ENCODE results near the gene AKR7A3. TPM values are rescaled to one million over a fixed set of nuclear protein-coding genes. Genes with fewer than 3 reads are reported as not detected.
A peak's percentile ranks its signal among the peaks of the same experiment; 100 is the strongest.

Gene AKR7A3
- total RNA-seq, 1 donor from 2014 or later, result 0.14 TPM

DNA sequence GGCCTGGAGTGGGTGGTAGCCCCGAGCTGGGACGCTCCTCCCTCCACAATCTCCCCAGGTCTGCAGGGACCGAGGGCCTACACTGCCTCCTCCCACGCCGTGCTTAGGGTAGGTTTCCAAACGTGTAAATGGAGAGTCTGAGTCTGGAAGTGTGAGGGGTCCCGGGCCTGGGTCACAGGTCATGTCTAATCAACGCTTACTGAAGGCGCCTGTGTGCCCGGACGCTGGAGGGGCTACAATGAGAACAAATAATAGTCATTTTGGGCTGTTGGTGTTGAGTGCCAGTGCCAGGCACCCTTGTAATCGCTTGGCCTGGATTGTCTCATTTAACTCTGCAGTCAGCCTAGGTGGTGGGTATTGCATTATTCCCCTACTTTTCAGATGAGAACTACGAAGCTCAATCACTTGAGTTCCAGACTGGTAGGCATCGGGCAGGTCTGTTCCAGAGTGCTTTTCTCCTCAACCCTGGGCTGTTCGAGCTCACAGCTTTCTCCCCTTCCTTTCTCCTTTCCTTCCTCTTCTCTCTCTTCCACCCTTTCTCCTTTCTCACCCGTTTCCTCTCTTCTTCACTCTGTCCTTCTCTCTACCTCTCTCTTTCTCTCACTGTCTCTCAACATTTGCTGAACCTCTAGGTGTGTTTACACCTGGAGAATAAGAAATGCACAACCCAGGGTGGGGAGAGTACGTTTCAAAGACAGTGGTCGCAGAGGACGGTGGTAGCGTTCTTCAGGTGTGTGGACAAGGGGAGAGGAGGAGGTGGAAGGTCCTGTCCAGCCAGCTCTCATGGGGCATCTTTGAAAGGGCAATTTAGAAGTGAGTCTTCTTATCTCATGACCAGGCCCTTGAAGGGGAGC is 24.4 kb upstream of the AKR7A3 start:
- Histone ChIP-seq H3K4me1 (peaks cover 42% of the 10 kb centered on the region), H3K27me3 (ENCODE audit: low read depth) (no peaks in the 10 kb centered on the region), H3K9me3 (replicated peaks) (no peaks in the 10 kb centered on the region), H3K27ac (replicated peaks) (peak overlapping the region; percentile 88), H3K4me3 (peak overlapping the region; percentile 88), H3K36me3 (peaks cover 7% of the 10 kb centered on the region)
- intact Hi-C loops (cut with micrococcal nuclease), result no loop called here
- TF ChIP-seq CTCF (IDR thresholded peaks at IDR 0.05; ENCODE audit: borderline replicate concordance), result no peak
- no peak for DNase-seq

GRCh38 chr1:19311931-19312781 is 23.6 kb upstream of the AKR7A3 start, which contains the start of the genes AKR7A2 and SLC66A1:
TSS of gene AKR7A2 (minus strand) at chr1:19312144. CDS start at chr1:19312124, 20 bp downstream.
TSS of gene SLC66A1 (plus strand) at chr1:19312326. CDS start at chr1:19317678, 5,352 bp downstream.
- TF ChIP-seq CTCF (IDR thresholded peaks at IDR 0.05; ENCODE audit: borderline replicate concordance), result peak; percentile 43
- H3K4me3 ChIP-seq, result peak within 1 kb of the TSS; percentile 88
- peaks cover 42% of the 10 kb centered on the region for H3K4me1 ChIP-seq
- H3K27ac ChIP-seq (replicated peaks), result peak within 1 kb of the TSS; percentile 88
- intact Hi-C loops (cut with micrococcal nuclease), result no loop called here
- H3K36me3 ChIP-seq, result peaks cover 15% of the 10 kb centered on the region
- H3K9me3 ChIP-seq (replicated peaks), result no peaks in the 10 kb centered on the region
- peak; percentile 93 for DNase-seq
- H3K27me3 ChIP-seq (ENCODE audit: low read depth), result no peaks in the 10 kb centered on the region

DNA sequence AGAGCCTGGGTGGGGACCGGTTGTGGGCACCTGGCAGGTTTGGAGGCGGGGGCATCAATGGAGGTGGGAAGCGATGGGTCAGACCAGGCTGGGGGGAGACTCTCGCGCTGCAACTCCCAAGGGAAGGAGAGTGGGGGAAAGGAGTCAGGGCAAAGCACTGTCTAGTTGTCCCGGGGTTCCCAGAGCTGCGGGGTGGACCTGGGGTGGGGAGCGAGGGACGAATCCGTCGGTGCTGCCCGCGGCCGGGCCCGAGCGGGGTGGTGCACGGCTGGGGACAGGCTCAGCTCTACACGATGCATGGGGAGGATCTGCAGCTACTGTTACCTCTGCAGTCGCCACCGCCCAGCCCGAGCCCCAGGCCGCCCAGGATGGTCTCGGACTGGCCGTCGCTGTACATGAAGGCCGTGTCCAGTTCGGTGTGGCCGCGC is 22.9 kb upstream of the AKR7A3 start:
- Histone ChIP-seq H3K9me3 (replicated peaks) (no peaks in the 10 kb centered on the region), H3K4me3 (peak overlapping the region; percentile 88), H3K27me3 (ENCODE audit: low read depth) (no peaks in the 10 kb centered on the region), H3K27ac (replicated peaks) (peak overlapping the region; percentile 88), H3K36me3 (peaks cover 22% of the 10 kb centered on the region), H3K4me1 (peaks cover 42% of the 10 kb centered on the region)
- DNase-seq, result no peak
- TF ChIP-seq CTCF (IDR thresholded peaks at IDR 0.05; ENCODE audit: borderline replicate concordance), result no peak
- intact Hi-C loops (cut with micrococcal nuclease), result no loop called here

DNA sequence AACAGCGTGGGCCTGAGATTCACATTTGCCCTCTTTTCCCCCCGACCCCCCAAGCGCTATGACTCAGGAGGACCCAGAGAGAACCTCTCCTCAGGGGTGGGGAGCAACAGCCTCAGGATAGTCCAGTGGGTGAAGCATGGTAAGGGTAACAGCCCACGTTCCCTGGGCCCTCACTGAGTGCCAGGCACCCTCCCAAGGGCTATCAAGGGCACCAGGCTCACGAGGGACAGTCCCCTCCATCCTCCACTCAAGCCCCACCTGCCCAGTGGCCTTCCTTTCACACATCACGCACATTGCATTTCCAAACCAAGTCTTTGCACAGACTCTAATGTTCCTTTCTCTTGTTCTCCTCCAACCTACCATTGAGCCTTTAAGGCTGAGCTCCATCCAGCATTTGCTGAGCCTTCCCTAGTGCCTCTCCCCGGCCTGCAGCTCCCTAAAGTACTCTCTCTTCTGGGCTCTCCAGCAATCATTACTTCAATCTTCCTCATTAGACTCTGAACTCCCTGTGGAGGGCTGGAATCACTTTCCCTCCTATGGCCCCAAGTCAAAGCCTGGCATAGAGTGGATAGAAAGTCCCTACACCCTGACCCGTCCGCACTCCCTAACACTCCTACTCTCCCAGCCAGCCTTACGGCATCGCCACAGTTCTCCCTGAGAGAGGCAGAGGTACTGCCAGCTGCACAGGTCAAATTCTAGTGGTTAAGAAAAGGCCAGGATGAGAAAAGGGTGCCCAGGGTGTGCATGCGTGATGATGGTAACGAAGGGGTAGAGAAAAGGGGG is 22.3 kb upstream of the AKR7A3 start:
- TF ChIP-seq CTCF (IDR thresholded peaks at IDR 0.05; ENCODE audit: borderline replicate concordance), result no peak
- Histone ChIP-seq H3K4me3 (peak overlapping the region; percentile 88), H3K36me3 (peaks cover 28% of the 10 kb centered on the region), H3K4me1 (peaks cover 41% of the 10 kb centered on the region), H3K9me3 (replicated peaks) (no peaks in the 10 kb centered on the region), H3K27ac (replicated peaks) (no peak overlapping the region), H3K27me3 (ENCODE audit: low read depth) (no peaks in the 10 kb centered on the region)
- DNase-seq, result no peak
- intact Hi-C loops (cut with micrococcal nuclease), result no loop called here

DNA sequence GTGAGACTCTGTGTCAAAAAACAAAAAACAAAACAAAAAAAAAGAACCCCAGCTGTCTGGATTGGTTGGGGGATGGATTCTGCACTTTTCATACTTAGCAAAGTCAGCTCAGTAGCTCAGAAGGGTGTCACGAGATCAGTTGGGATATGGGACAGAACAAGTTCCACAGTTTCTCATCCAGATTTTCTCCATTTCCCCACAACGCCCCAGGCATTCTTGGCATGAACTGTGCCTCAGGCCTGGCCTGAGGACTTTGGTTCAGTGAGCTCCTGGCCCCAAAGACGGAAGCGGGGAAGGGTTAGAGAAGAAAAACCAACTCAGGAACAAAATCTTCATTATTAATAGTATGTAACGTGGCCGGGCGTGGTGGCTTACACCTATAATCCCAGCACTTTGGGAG is 21.5 kb upstream of the AKR7A3 start:
- intact Hi-C loops (cut with micrococcal nuclease), result no loop called here
- no peak for DNase-seq
- H3K36me3 ChIP-seq, result peaks cover 36% of the 10 kb centered on the region
- no peak for TF ChIP-seq CTCF (IDR thresholded peaks at IDR 0.05; ENCODE audit: borderline replicate concordance)
- H3K4me1 ChIP-seq, result peaks cover 36% of the 10 kb centered on the region
- H3K27ac ChIP-seq (replicated peaks), result no peak overlapping the region
- H3K4me3 ChIP-seq, result no peak overlapping the region
- no peaks in the 10 kb centered on the region for H3K27me3 ChIP-seq (ENCODE audit: low read depth)
- H3K9me3 ChIP-seq (replicated peaks), result no peaks in the 10 kb centered on the region
